Cardiac fibroblast (primary cell): ENCODE results near the gene PDE8B.

Experiments
- DNase-seq, 2 donors: peaks; one replicate each; pipeline versions ENCODE4 v3.0.0 to v3.0.0-alpha.2; 2010; ENCODE audit warnings: low read depth in 2 of 2
- H3K4me3 ChIP-seq, 2 donors: replicated peaks in 1 of 2; 1 replicate in 1 of 2; 2 replicates in 1 of 2; pipeline ENCODE4 v1.5.1; 2011; ENCODE audit warnings: low read depth in 2 of 2, low read length in 2 of 2, mild to moderate bottlenecking in 2 of 2, moderate library complexity in 1 of 2
- TF ChIP-seq, protein P1 (sequence below): IDR thresholded peaks from one replicate; pipeline ENCODE4 v1.5.1; 2011; ENCODE audit warnings: low read depth, mild to moderate bottlenecking, low read length, inconsistent platforms

PDE8B gene

GRCh38 chr5:77229887-77230286, 19.4 kb downstream of the PDE8B start:
- DNase-seq: no peak
- TF ChIP-seq, protein P1, sequence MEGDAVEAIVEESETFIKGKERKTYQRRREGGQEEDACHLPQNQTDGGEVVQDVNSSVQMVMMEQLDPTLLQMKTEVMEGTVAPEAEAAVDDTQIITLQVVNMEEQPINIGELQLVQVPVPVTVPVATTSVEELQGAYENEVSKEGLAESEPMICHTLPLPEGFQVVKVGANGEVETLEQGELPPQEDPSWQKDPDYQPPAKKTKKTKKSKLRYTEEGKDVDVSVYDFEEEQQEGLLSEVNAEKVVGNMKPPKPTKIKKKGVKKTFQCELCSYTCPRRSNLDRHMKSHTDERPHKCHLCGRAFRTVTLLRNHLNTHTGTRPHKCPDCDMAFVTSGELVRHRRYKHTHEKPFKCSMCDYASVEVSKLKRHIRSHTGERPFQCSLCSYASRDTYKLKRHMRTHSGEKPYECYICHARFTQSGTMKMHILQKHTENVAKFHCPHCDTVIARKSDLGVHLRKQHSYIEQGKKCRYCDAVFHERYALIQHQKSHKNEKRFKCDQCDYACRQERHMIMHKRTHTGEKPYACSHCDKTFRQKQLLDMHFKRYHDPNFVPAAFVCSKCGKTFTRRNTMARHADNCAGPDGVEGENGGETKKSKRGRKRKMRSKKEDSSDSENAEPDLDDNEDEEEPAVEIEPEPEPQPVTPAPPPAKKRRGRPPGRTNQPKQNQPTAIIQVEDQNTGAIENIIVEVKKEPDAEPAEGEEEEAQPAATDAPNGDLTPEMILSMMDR: no peak

GRCh38 chr5:77230727-77231470, 20.4 kb downstream of the PDE8B start:
- DNase-seq: peak in 1 of 2 donors; percentile 26
- H3K4me3 ChIP-seq: no peak overlapping the region
- TF ChIP-seq, protein P1: peak; percentile 33

More at GRCh38 chr5:77229887-77230286, 19.4 kb downstream of the PDE8B start:
- H3K4me3 ChIP-seq: no peak overlapping the region

DNA sequence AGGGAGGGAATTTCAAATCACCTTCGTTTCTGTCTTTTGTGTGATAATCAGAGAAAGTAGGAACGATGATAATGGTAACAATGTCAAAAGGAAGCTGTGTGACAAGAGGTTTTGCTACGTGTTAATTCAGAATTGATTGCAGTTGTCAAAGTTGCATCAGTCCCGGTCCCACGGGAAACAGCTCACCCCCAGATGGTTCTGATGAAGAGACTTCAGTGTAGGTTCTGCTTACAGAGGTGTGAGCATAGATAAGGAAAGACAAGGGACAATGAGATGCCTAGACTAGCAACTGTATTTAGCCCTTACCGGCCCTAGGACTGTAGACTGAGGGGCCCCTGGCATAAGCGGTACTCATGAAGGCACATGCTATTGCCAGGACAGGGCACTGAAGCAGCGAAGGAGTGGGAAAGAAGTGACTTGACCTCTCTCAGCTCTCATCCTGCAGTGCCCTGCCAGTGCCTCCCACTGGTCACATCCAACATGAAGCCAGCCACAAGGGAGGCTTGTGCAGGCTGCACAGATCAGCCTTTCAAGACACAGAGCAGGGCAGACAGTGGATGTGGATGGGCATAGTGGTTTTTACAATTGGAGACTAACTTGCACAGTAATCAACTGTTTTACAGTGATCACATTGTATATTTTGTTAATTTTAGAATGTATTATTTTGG, 21.1 kb downstream of the PDE8B start:
- TF ChIP-seq, protein P1: no peak
- no peak for DNase-seq
- no peak overlapping the region for H3K4me3 ChIP-seq

DNA sequence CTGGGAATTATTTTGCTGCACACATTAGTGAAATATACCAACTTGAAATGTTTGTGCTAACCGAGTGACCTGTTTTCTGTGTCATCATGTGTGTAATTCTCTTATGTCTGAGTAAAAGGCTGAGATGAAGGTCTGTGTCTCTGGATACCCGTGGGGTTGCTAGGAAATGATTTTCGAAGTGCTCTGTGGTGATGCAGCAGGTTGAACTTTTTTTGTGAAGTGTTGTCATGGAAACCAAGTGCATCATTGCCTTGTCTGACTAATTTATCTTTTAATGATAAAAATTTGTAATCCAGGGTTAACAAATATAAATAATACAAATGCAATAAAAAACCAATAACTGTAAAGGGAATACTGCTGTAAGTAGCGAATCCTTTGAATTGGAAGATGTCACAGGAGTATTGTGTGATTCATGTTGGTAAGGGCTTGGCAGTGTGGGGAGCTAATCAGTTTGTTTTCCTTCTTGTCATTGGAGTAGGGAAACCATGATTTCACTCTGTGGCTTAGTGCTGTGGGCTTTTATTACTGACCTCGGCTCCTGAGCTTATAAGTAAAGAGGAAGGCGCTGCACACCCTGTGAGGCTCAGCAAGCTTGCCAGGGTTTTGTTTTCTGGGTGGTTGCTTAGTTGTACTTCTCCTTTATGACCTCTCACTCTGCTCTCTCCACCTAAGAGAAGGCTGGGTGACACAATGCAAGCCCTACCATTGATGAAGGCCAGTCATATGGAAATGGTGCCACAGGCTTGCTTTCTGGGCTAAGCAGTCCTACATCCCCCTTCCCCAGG, 22.3 kb downstream of the PDE8B start:
- no peak overlapping the region for H3K4me3 ChIP-seq
- TF ChIP-seq, protein P1: no peak
- DNase-seq: no peak

- TF ChIP-seq, protein P1: no peak
- H3K4me3 ChIP-seq: no peak overlapping the region
- DNase-seq: no peak
These were observed 25.6 kb downstream of the PDE8B start for GRCh38 chr5:77235846-77236721.
